22Rv1 (cell line): ENCODE measurements around the gene GMCL2.

Experiments used
- CTCF ChIP-seq: fragments of 450-650 bp; IDR thresholded peaks from 2 replicates; pipeline ENCODE4 v1.5.1; 2017; ENCODE audit warnings: mild to moderate bottlenecking
- ZFX ChIP-seq: fragments of 450-650 bp; IDR thresholded peaks from 2 replicates; pipeline ENCODE4 v1.6.1; 2017; ENCODE audit warnings: antibody characterized with exemption, borderline replicate concordance

- TF ChIP-seq CTCF, result no peak
- no peak for TF ChIP-seq ZFX
Measured at GRCh38 chr5:178227138-178227659, 40.0 kb upstream of the GMCL2 start.
